GM19099 (cell line): ENCODE measurements around the gene SPO11.

ENCODE experiments used
- POLR2A ChIP-seq: IDR thresholded peaks from 3 replicates; pipeline ENCODE4 v1.6.1; 2011; ENCODE audit warnings: low read depth; ENCODE audit not compliant: insufficient read length; ENCODE audit errors: extremely low read depth

Gene SPO11

DNA sequence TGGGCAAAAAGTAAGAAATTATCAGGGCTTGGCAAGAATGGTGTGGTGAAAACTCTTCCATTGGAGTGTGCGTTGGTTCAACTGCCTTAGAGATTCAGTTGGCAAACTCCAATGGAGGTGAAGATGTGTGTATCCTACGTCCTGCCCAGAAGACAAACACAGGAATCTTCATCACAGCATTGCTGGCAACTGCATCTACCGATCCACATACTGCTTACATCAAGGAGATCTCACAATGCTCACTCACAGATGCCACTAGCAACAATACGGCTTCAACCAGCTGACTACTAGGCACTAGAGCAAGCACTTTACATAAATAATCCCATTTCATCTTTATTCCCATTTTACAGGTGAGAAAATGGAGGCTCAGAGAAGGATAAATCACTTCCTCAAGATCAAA is 10.0 kb upstream of the SPO11 start:
- no peak for TF ChIP-seq POLR2A

DNA sequence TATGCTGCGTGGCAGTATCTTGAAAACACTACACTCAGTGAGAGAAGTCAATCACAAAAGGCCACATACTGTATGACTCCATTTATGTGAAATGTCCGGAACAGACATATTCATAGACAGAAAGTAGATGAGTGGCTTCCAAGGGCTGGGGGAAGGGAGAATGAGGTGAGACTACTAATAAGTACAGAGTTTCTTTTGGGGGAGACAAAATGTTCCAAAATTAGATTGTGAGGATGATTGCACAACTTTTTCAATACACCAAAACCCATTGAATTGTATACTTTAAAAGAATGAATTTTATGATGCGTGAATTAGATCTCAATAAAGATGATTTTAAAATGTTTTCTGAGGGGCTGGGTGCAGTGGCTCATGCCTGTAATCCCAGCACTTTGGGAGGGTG is 9.2 kb upstream of the SPO11 start:
- no peak for TF ChIP-seq POLR2A

GRCh38 chr20:57321142-57321541 is 8.5 kb upstream of the SPO11 start:
- TF ChIP-seq POLR2A, result no peak

DNA sequence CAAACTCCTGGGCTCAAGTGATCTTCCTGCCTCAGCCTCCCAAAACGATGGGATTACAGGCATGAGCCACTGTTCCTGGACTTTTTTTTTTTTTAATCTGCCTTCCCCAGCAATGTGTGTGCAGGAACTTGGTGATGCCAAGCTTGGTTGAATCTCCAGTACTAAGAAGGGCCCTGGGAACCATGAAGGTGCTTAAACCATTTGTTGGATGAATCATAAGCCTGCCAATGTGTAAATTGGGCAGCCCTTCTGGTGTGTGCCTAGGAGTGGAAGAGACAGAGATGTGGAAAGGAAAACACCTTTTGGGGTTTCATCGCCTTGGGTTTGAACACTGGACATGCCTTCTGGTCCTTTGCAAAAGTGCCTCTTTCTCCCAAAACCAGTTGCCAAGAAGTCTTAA is 7.1 kb upstream of the SPO11 start:
- no peak for TF ChIP-seq POLR2A

DNA sequence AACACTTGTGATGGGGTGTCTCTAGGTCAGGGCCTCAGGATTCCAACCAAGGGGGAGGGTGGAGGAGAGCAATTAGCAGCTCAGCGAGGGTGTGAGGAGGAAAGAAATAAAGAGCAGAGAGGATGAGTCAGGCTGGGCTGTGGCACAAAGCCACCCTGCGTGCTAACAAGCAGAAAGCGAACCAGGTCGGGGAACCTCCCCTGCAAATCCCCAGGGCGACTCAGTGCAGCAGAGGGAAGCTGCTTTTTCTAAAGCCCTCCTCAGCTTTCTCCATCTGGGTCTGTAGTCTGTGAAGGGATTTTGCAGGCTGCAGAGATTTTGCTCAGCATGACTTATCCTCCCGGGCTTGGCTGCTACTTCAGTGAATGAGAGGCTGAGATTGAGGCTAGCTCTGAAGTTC is 6.6 kb upstream of the SPO11 start:
- no peak for TF ChIP-seq POLR2A

DNA sequence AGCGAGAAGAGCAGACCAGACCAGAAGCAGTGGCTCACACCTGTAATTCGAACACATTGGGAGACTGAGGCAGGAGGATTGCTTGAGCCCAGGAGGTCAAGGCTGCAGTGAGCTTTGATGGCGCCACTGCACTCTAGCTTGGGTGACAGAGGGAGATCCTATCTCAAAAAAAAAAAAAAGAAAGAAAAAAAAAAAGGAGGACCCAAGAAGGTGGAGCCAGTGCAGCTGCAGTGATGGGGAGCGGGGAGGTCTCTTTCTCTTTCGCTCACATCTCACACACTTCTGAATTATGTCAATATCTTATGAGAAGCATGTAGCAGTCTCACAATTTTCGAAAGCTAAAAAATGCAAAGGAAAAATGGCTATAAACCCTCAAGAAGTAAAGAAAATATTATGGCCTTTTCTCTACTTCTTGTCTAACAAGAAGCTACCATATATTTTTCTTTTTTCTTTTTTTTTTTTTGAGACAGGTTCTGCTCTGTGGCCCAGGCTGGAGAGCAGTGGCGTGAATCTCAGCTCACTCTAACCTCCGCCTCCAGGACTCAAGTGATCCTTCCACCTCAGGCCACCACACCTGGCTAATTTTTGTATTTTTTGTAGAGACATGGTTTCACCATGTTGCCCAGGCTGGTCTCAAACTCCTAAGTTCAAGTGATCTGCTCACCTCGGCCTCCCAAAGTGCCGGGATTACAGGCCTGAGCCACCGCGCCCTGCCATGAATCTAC is 3.8 kb upstream of the SPO11 start:
- no peak for TF ChIP-seq POLR2A

GRCh38 chr20:57326667-57327455 is 2.7 kb upstream of the SPO11 start:
- TF ChIP-seq POLR2A, result no peak

DNA sequence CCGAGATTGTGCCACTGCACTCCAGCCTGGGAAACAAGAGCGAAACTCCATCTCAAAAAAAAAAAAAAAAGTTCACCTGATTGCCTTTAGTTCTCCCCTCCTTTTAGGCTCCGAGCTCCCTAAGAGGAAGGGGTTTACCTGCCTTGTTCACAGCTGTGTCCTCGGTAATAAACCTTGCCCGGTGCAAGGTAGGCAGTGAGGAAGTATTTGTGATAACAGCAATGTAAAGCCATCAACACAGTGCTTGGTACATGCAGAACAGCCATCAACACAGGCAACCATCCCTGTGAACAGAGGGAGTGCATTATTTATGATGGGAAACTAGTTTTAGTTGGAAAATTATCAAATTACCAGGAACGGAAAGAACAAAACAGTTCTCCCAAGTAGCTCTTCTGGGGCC is 1.8 kb upstream of the SPO11 start:
- TF ChIP-seq POLR2A, result no peak

DNA sequence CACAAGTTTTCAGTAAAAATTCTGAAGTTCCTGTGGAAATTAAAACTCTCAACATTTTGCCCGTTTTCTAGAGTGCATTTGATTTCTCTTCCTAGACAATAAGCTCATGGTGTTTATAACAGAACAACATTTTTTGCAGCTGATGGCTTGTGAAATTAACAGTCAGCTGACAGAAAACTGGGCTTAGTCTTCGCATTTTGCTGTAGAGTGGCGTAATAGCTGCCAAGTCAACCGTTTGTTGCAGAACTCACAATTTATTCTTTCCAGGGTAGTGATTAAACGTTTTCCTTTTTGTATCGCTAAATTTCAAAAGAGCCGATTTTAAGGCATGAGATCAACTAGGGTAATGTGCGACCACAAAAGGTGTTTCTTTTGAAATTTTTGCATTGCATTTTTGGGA is 1.4 kb downstream of the SPO11 start:
- no peak for TF ChIP-seq POLR2A

DNA sequence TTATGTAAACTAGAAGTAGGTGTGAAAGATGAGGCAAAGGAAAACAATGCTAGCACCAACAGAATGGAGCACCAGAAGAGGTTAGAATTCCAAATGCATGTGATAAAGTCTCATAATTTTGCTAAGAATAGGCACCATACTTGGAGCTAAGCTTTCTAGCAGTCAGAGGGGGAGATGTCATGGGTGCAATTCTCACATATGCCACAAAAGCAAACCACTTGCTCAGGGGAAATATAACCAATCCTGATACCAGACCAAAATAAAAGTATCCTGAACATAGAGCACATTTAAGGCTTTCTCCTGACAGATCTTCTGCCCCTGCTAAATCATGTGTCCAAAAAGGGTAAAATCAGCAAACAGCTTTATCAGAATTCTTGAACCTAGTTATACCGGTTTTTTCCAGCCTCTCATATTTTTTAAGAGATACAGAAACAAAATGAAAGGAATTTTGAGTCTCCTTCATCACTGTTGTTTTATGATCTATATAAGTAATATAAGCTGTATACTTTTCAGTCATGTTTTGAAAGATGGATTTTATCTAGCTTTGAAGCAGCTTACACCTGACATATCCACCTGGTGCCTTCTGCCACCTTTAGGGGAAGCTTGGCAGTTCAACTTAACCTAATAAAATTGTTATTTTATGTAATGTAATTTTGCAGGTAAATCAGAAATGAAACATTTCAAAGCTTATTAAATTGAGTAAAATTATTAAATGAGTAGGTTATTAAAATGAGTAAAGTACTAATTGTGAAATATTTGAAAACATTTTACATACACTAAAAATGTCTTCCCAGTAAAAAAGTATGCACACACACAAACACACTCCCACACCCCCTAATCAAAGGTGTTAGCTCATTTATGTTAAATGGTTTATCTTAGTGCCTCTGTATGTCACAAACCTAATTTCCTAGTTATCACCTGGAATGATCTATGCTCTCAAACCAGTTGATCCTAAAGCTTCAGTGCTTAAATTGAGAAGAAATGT is 2.8 kb downstream of the SPO11 start:
- TF ChIP-seq POLR2A, result no peak

DNA sequence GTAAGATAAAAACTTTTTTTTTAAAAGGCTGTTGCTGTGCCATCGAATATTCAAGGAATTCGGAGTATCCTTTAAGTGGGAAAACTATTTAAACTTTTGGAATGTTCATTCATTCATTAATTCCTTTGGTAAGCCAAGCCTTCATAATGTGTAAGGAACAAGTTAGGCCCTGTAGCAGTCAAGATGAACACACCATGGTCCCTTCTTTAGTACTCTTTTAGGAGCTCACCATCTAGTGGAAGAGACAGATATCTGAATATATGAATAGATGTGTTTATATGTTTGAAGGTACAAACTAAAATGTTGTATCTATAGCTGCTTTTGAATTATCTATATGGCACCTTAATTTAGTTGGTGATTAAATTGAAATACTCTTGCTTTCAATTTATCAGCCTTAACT is 5.8 kb downstream of the SPO11 start:
- no peak for TF ChIP-seq POLR2A

DNA sequence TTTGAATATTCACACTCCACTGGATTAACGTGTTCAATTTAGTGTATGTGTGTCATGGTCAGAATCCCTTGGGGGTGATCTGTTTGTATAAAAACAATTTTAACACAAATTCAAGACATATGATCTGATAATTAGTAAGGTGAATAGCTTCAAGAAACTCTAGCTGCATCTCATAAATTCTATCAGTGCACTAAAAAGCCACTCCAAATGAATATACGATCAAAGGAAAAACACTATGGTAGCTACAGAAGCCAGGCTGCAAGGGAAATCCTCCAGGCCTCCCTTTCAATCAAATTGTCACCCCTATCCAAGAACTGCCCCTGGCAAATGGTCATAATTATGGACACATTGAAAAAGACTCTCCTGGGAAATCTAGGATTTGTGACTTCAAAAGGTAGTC is 12.1 kb downstream of the SPO11 start:
- TF ChIP-seq POLR2A, result no peak

GRCh38 chr20:57342829-57343228 is 13.2 kb downstream of the SPO11 start:
- no peak for TF ChIP-seq POLR2A

DNA sequence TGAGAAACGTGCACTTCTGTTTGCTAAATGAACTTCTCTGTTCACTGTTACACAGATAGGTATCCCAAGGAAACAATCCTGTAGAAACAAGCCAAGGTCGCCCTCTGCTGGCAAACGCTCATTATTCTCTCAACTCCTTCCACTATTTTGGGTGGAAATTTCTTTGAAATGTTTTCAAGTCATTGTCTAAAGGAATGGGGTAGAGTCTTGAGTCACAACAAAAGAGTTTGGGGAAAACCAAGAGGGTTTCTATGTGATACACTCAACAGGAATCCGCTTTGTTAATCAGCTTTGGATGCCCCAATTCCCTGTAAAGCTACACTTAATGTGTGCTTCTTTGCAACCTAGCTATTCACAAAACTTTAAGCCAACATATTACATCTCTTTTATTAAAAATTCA is 16.9 kb downstream of the SPO11 start:
- no peak for TF ChIP-seq POLR2A

- no peak for TF ChIP-seq POLR2A
These were observed 17.8 kb downstream of the SPO11 start for GRCh38 chr20:57347393-57347792.

- TF ChIP-seq POLR2A, result no peak
These were observed 20.6 kb downstream of the SPO11 start for GRCh38 chr20:57350081-57350710.
